Neural cell (in vitro differentiated cells): ENCODE measurements around the gene TSPAN33.

Experiments used
- EP300 ChIP-seq: fragments of 450-650 bp; conservative IDR thresholded peaks from 2 replicates; pipeline ENCODE4 v1.6.1; 2014; ENCODE audit warnings: antibody characterized with exemption, mild to moderate bottlenecking, moderate library complexity; ENCODE audit not compliant: poor library complexity, severe bottlenecking
- EZH2 ChIP-seq: fragments of 200-600, 300-800 bp; shearing (Covaris generic), sonication (generic); IDR thresholded peaks from 2 replicates; pipeline ENCODE4 v1.6.1; 2014; ENCODE audit warnings: antibody characterized with exemption, low read length, borderline replicate concordance, mild to moderate bottlenecking; ENCODE audit not compliant: insufficient read depth, poor library complexity, severe bottlenecking
- MXI1 ChIP-seq: fragments of 450-650 bp; conservative IDR thresholded peaks from 2 replicates; pipeline ENCODE4 v1.6.1; 2014; ENCODE audit warnings: antibody characterized with exemption, mild to moderate bottlenecking; ENCODE audit not compliant: poor library complexity, severe bottlenecking
- POLR2AphosphoS5 ChIP-seq: IDR thresholded peaks from 2 replicates; pipeline ENCODE4 v1.6.1; 2012
- RAD21 ChIP-seq: fragments of 450-650 bp; conservative IDR thresholded peaks from 2 replicates; pipeline ENCODE4 v1.6.1; 2014; ENCODE audit warnings: antibody characterized with exemption, mild to moderate bottlenecking, moderate library complexity
- SMC3 ChIP-seq: fragments of 450-650 bp; conservative IDR thresholded peaks from 2 replicates; pipeline ENCODE4 v1.6.1; 2014; ENCODE audit warnings: antibody characterized with exemption, mild to moderate bottlenecking, moderate library complexity; ENCODE audit not compliant: poor library complexity
- TAF1 ChIP-seq: IDR thresholded peaks from 2 replicates; pipeline ENCODE4 v1.6.1; 2012; ENCODE audit warnings: low read depth
- TF ChIP-seq, protein P1 (sequence below): fragments of 450-650 bp; IDR thresholded peaks from 2 replicates; pipeline ENCODE4 v1.5.1; 2014; ENCODE audit warnings: antibody characterized with exemption, mild to moderate bottlenecking, moderate library complexity; ENCODE audit not compliant: poor library complexity, severe bottlenecking
- TF ChIP-seq, protein P2 (sequence below): IDR thresholded peaks from 2 replicates; pipeline ENCODE4 v1.6.1; 2012; ENCODE audit warnings: borderline replicate concordance

DNA sequence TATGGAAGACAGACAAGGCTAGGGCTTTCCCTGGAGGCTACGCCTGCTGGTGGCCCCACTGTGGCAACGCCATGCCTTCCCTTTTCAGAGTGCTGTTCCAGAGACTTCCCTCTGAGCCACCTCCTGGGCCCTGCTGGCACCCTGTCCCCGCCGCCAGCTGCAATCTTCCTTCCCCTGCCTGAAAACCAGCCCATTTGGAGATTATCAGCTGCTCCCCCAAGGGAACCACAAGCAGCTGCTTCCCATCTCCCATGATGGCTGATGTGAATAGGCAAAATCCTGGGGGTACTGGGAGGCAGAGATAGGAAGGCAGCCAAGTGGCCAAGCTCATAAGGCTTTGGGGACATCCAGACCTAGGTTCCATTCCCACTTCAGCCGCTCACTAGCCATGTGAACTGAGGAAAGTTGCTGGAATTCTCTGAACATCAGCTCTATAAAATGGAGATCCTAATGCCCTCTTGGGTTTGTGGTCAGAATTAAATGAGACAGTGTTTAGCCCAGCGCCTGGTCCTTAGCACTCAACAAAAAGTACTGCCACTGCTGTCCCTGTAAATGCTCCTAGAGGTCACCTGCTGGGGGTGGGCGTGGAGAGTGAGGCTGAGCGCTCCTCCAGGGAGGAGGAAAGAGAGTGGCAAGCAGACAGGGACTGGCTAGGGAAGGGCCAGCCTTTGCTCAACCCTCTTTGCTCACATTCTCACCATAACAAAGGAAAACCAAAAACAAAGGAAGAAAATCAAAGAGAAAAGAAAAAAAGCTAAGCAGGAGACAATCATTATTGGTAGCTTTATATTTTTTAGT, 5.9 kb downstream of the TSPAN33 start:
- TF ChIP-seq, protein P1, sequence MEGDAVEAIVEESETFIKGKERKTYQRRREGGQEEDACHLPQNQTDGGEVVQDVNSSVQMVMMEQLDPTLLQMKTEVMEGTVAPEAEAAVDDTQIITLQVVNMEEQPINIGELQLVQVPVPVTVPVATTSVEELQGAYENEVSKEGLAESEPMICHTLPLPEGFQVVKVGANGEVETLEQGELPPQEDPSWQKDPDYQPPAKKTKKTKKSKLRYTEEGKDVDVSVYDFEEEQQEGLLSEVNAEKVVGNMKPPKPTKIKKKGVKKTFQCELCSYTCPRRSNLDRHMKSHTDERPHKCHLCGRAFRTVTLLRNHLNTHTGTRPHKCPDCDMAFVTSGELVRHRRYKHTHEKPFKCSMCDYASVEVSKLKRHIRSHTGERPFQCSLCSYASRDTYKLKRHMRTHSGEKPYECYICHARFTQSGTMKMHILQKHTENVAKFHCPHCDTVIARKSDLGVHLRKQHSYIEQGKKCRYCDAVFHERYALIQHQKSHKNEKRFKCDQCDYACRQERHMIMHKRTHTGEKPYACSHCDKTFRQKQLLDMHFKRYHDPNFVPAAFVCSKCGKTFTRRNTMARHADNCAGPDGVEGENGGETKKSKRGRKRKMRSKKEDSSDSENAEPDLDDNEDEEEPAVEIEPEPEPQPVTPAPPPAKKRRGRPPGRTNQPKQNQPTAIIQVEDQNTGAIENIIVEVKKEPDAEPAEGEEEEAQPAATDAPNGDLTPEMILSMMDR = no peak
- TF ChIP-seq POLR2AphosphoS5 (no peak), EZH2 (no peak), TAF1 (no peak), RAD21 (no peak), EP300 (no peak), MXI1 (no peak), SMC3 (no peak)
- TF ChIP-seq, protein P2, sequence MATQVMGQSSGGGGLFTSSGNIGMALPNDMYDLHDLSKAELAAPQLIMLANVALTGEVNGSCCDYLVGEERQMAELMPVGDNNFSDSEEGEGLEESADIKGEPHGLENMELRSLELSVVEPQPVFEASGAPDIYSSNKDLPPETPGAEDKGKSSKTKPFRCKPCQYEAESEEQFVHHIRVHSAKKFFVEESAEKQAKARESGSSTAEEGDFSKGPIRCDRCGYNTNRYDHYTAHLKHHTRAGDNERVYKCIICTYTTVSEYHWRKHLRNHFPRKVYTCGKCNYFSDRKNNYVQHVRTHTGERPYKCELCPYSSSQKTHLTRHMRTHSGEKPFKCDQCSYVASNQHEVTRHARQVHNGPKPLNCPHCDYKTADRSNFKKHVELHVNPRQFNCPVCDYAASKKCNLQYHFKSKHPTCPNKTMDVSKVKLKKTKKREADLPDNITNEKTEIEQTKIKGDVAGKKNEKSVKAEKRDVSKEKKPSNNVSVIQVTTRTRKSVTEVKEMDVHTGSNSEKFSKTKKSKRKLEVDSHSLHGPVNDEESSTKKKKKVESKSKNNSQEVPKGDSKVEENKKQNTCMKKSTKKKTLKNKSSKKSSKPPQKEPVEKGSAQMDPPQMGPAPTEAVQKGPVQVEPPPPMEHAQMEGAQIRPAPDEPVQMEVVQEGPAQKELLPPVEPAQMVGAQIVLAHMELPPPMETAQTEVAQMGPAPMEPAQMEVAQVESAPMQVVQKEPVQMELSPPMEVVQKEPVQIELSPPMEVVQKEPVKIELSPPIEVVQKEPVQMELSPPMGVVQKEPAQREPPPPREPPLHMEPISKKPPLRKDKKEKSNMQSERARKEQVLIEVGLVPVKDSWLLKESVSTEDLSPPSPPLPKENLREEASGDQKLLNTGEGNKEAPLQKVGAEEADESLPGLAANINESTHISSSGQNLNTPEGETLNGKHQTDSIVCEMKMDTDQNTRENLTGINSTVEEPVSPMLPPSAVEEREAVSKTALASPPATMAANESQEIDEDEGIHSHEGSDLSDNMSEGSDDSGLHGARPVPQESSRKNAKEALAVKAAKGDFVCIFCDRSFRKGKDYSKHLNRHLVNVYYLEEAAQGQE = no peak
